RWPE1 (cell line): ENCODE results near the gene COL4A1.

ENCODE experiments used
- CTCF ChIA-PET: fragments of 350-600 bp; sonication (Branson Sonifier 250); formaldehyde crosslinking; extraction: SDS; loops from one replicate; lab custom pipeline; 2021; lab: Yijun Ruan, JAX
- POLR2A ChIA-PET: fragments of 400-600 bp; formaldehyde crosslinking; extraction: SDS; loops from one replicate; lab custom pipeline; 2020; ENCODE audit warnings: antibody characterized with exemption; ENCODE audit not compliant: low non-redundant PET; lab: Yijun Ruan, JAX
- DNase-seq: peaks from one replicate; pipeline ENCODE4 v3.0.0; 2012; ENCODE audit warnings: low spot score
- H3K27ac ChIP-seq: fragments of 450-650 bp; 2 replicates; pipeline ENCODE4 v1.5.1; 2017
- TF ChIP-seq, protein P1 (sequence below): fragments of 450-650 bp; conservative IDR thresholded peaks from 2 replicates; pipeline ENCODE4 v1.5.1; 2017; ENCODE audit warnings: low read depth, mild to moderate bottlenecking

COL4A1 gene

DNA sequence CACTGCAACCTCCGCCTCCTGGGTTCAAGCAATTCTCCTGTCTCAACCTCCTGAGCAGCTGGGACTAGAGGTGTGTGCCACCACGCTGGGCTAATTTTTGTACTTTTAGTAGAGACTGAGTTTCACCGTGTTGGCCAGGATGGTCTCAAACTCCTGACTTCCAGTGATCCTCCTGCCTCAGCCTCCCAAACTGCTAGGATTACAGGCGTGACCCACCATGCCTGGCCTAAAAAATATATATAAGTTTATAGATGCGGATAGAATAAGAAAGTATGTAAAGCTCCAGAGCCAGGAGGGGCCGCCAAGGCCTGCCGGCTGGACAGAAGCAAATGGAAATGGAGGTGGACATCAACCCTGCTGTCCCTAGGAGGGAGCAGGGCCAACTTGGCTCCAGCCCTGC is 66.0 kb downstream of the COL4A1 start:
- ChIA-PET CTCF (no interaction called here), POLR2A (no interaction called here)
- no peak for DNase-seq
- H3K27ac ChIP-seq, result no peak overlapping the region
- TF ChIP-seq, protein P1, sequence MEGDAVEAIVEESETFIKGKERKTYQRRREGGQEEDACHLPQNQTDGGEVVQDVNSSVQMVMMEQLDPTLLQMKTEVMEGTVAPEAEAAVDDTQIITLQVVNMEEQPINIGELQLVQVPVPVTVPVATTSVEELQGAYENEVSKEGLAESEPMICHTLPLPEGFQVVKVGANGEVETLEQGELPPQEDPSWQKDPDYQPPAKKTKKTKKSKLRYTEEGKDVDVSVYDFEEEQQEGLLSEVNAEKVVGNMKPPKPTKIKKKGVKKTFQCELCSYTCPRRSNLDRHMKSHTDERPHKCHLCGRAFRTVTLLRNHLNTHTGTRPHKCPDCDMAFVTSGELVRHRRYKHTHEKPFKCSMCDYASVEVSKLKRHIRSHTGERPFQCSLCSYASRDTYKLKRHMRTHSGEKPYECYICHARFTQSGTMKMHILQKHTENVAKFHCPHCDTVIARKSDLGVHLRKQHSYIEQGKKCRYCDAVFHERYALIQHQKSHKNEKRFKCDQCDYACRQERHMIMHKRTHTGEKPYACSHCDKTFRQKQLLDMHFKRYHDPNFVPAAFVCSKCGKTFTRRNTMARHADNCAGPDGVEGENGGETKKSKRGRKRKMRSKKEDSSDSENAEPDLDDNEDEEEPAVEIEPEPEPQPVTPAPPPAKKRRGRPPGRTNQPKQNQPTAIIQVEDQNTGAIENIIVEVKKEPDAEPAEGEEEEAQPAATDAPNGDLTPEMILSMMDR, result no peak

DNA sequence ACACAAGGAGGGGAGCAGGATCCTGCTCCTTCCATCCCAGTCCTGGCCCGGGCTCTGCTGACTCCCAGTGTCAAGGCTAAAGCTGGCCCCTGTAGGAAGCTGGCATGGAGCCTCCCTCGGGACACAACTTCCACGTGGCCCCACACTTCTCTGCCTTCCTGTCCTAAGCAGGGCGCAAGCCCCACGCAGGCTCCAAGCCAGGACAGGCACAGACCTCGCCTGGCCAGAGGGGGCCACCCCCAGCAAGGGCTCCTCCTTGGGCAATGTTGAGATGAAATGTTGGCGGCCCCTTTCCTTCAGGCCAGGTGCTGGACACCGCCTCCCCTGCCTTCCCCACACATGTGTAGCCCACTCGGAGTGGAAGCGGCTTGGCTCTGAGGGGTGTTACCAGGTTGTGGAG is 66.6 kb downstream of the COL4A1 start:
- H3K27ac ChIP-seq, result no peak overlapping the region
- no peak for DNase-seq
- POLR2A ChIA-PET, result interaction anchor here (0.9 kb wide), 1 partner anchor 284 kb away, joined by 3 read pairs; no protein-coding TSS in a partner anchor
- TF ChIP-seq, protein P1, result no peak
- CTCF ChIA-PET, result no interaction called here

DNA sequence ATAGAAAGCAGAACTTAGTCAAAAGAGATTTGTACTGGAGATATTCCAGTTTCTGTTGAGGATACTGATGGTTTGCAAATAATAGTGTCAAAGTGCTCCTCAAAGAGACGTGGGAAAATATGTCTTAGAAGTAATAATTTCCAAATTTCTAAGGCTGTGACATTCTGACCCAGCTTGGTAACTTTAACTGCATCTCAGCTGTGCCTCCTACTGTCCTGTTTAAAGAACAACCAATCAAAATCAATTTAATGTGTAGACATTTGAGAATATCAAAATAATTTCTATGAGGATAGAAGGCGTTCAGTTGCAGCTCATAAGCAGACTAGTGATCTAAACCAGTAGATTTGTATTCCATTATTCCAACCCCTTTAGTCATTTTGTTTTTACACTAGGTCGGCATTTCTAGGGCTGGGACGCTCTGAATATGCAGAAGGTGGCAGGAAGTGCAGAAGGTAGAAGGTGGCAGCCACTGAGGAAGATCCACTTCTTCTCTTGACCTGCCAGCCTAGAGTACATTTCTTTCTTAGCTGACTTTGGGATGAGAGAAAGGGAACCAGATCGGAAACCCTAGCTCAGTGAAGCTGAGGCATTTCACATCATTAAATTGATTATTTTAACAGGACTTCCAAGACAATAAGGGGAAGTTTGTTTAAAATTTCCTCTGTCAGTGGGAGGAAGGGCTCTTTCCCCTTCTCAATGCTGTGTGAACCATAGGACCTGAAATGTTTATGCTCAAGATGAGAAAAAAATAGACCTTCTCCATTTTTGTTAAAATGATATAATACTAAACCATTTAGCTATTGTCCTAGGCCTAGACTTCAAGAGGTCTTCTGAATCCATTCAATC is 67.5 kb downstream of the COL4A1 start:
- DNase-seq, result no peak
- ChIA-PET CTCF (interaction anchor here (0.6 kb wide), 1 partner anchor 662 kb away, joined by 3 read pairs; no protein-coding TSS in a partner anchor), POLR2A (interaction anchor here (0.9 kb wide), 1 partner anchor 285 kb away, joined by 3 read pairs; no protein-coding TSS in a partner anchor)
- TF ChIP-seq, protein P1, result no peak
- no peak overlapping the region for H3K27ac ChIP-seq

DNA sequence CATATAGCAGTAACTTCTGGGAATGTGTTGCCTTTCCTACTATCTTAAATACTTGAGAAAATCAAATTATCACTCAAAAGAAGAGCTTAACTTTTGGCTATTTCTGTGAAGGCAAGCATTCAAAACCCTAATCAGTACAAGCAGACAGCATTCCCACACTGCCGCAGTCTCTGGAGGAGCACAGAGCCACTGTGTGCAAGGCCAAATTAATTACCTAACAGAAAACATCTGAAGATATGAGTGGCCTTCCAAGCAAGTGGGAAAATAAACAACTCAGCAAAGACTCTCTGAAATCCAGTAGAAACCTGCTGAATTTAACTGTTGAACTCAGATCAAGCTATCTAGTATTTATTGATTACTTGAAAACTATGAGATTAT is 68.2 kb downstream of the COL4A1 start:
- H3K27ac ChIP-seq, result no peak overlapping the region
- ChIA-PET CTCF (interaction anchor here (0.6 to 1.0 kb wide), 2 partner anchors 17 to 1260 kb away, joined by 3 to 4 read pairs; no protein-coding TSS in a partner anchor), POLR2A (no interaction called here)
- TF ChIP-seq, protein P1, result no peak
- no peak for DNase-seq

DNA sequence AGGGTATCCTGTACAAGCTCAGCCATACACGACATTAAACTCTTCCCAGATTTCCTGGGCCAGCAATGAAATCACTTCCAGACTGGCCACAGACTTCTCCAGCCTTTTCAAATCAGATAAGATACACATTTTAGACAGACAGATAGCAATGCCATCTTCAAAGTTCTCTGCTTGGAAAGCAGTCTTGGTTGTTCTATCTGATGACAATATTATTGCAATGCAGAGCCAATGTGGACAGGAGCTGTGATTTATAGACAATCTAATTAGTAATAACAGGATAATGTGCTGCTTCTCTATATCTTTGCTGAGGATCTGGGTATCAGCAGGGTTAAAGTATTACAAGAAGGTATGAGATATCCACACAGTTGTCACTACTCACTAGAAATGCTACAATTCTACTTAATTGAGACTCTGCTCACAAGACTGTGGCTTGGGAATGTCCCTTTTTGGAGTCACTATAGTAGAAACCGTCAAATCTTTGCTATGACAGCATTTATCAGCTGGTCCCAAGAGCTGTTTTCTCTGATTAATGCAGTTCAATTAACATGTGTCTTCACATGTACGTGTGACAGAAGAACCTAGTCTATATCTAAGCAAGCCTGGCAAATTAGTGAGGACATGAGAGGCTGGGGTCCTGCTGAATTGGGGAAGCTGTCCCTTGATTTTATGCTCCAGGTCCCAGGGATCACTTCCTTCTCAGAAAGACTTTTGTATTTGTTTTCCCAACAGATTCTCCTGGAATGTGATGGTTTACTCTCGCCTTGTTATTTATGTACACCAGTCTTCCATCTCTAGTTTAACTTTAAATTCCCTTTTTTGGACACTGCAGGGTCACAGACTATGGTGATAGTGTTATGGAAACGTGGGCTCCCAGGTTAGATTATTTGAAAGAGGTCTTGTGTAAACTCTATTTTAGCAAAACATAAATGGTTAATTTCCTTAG is 68.8 kb downstream of the COL4A1 start:
- ChIA-PET POLR2A (no interaction called here), CTCF (interaction anchor here (0.6 to 1.0 kb wide), 4 partner anchors 9 to 1259 kb away, joined by 3 to 5 read pairs (median 4); no protein-coding TSS in a partner anchor)
- H3K27ac ChIP-seq, result no peak overlapping the region
- DNase-seq, result no peak
- TF ChIP-seq, protein P1, result no peak

DNA sequence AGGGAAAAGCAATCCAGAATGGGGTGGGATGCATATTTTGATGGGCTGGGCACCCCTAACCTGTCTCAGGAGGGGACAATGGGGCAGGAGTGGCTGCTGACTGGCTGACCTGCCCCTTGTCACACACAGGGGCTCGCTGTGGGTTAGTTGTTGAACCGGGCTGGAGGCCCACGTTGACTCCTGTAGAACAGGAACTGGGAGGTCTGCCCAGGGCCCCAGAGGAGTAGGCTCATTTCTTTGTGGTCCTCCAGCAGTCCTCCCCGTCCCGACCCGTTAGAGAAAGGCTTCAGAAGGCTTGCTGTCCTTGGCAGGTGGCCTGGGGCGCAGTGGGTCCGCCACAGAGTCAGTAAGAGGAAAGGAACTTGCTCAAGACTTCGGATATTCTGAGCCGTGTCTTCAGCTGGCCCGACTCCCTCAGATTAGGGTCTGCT is 70.1 kb downstream of the COL4A1 start:
- no peak overlapping the region for H3K27ac ChIP-seq
- ChIA-PET CTCF (no interaction called here), POLR2A (no interaction called here)
- TF ChIP-seq, protein P1, result no peak
- no peak for DNase-seq
